GM12878 (cell line): Measurements from ENCODE around the gene TOMM5. TPM values are rescaled to one million over a fixed set of nuclear protein-coding genes. Genes with fewer than 3 reads are reported as not detected.

Source experiments
- ATAC-seq: fragments of 200-7000 bp; cut with Tn5 transposase; 3 replicates; pipeline ENCODE4 v1.9.1; 2020; ENCODE audit warnings: mild to moderate bottlenecking, moderate library complexity
- BruUV-seq: library from RNA; stranded (reverse); fragments of 400-500 nt; replicated peaks from 2 replicates; lab custom pipeline; 2021; lab: Mats Ljungman, UMichigan
- CTCF ChIA-PET: fragments of 300-600 bp; sonication (Branson Sonifier 250); formaldehyde crosslinking; extraction: SDS; loops from one replicate; lab custom pipeline; 2021; ENCODE audit warnings: inconsistent platforms; lab: Yijun Ruan, JAX
- POLR2A ChIA-PET: fragments of 350-600 bp; formaldehyde crosslinking; extraction: SDS; loops from one replicate; lab custom pipeline; 2021; ENCODE audit warnings: inconsistent platforms; lab: Charles Lee
- RAD21 ChIA-PET: fragments of 300-600 bp; sonication (Branson Sonifier 250); formaldehyde crosslinking; loops from one replicate; lab custom pipeline; 2023; ENCODE audit warnings: antibody characterized with exemption; ENCODE audit not compliant: unreplicated experiment; lab: Charles Lee
- SMC1A ChIA-PET: fragments of 300-600 bp; sonication (Branson Sonifier 250); formaldehyde crosslinking; loops from one replicate; lab custom pipeline; 2023; ENCODE audit not compliant: unreplicated experiment, uncharacterized antibody; lab: Charles Lee
- DNase-seq: peaks from one replicate; pipeline ENCODE4 v3.0.0-alpha.2; 2011; ENCODE audit warnings: low read depth, low spot score
- FAIRE-seq: peaks from 3 replicates; lab custom pipeline; 2011; peaks lifted over from hg19 to GRCh38; lab: Jason Lieb, UNC
- H2AFZ ChIP-seq: 2 replicates; pipeline ENCODE4 v1.6.0; 2011; ENCODE audit warnings: low read depth, low read length, control low read depth; ENCODE audit not compliant: control insufficient read depth
- H3K27ac ChIP-seq: 2 replicates; pipeline ENCODE4 v1.5.1; 2011; ENCODE audit warnings: control low read depth; ENCODE audit not compliant: control insufficient read depth, insufficient read depth
- H3K27me3 ChIP-seq, 2 experiments: replicated peaks in 1 of 2; 2 replicates each; pipeline versions ENCODE4 v1.6.0 to v1.6.1; 2011; ENCODE audit warnings: low read length in 1 of 2; ENCODE audit not compliant: control insufficient read depth in 2 of 2, insufficient read depth in 2 of 2
- H3K36me3 ChIP-seq, 2 experiments: 2 replicates each; pipeline ENCODE4 v1.5.1; 2011; ENCODE audit warnings: low read length in 1 of 2; ENCODE audit not compliant: control insufficient read depth in 2 of 2, insufficient read depth in 2 of 2
- H3K4me1 ChIP-seq: 2 replicates; pipeline ENCODE4 v1.6.1; 2011; ENCODE audit warnings: mild to moderate bottlenecking, low read length, moderate library complexity, mixed read lengths; ENCODE audit not compliant: control insufficient read depth, insufficient read depth
- H3K4me2 ChIP-seq: 2 replicates; pipeline ENCODE4 v1.6.0; 2011; ENCODE audit warnings: control low read depth; ENCODE audit not compliant: control insufficient read depth, insufficient read depth
- H3K4me3 ChIP-seq: fragments of 200-600 bp; sonication (generic); 2 replicates; pipeline ENCODE4 v1.5.1; 2016
- H3K79me2 ChIP-seq: 2 replicates; pipeline ENCODE4 v1.6.0; 2011; ENCODE audit warnings: low read length; ENCODE audit not compliant: control insufficient read depth, insufficient read depth
- H3K9ac ChIP-seq: 2 replicates; pipeline ENCODE4 v1.8.0; 2011; ENCODE audit warnings: low read length, control low read depth, mixed read lengths; ENCODE audit not compliant: control insufficient read depth, insufficient read depth
- H3K9me3 ChIP-seq: replicated peaks from 3 replicates; pipeline ENCODE4 v1.5.1; 2011; ENCODE audit warnings: mild to moderate bottlenecking, low read length; ENCODE audit not compliant: control insufficient read depth, insufficient read depth
- H4K20me1 ChIP-seq: 2 replicates; pipeline ENCODE4 v1.6.0; 2011; ENCODE audit not compliant: control insufficient read depth, insufficient read depth
- CBFB ChIP-seq: IDR thresholded peaks from 2 replicates; pipeline ENCODE4 v1.6.1; 2016; ENCODE audit warnings: antibody characterized with exemption, low read depth
- E2F8 ChIP-seq: fragments of 450-650 bp; IDR thresholded peaks from 2 replicates; pipeline ENCODE4 v1.6.1; 2018; ENCODE audit warnings: mild to moderate bottlenecking, low read depth, moderate library complexity; ENCODE audit not compliant: partially characterized antibody
- EP300 ChIP-seq, 2 experiments: fragments of 150-350 bp in 1 of 2; IDR thresholded peaks; 2 replicates each; pipeline ENCODE4 v1.6.1; 2011 to 2012; ENCODE audit warnings: low read depth in 2 of 2, low read length in 2 of 2, borderline replicate concordance in 1 of 2, improper control_type of control experiment in 1 of 2, inconsistent platforms in 1 of 2; ENCODE audit not compliant: control insufficient read depth in 1 of 2
- FOS ChIP-seq: IDR thresholded peaks from 3 replicates; pipeline ENCODE4 v1.6.1; 2011; ENCODE audit warnings: borderline replicate concordance; ENCODE audit not compliant: insufficient read length; ENCODE audit errors: extremely low read depth
- GABPA ChIP-seq: IDR thresholded peaks from 2 replicates; pipeline ENCODE4 v1.6.1; 2014; ENCODE audit warnings: antibody characterized with exemption, low read depth, mild to moderate bottlenecking, inconsistent platforms
- HDAC2 ChIP-seq: fragments of 200-600 bp; sonication (generic); IDR thresholded peaks from 2 replicates; pipeline ENCODE4 v1.6.1; 2017
- MYC ChIP-seq: IDR thresholded peaks from 2 replicates; pipeline ENCODE4 v1.6.1; 2011; ENCODE audit warnings: mild to moderate bottlenecking, low read length, moderate library complexity, inconsistent platforms; ENCODE audit not compliant: insufficient read depth, insufficient replicate concordance, insufficient read length, severe bottlenecking
- NFIC ChIP-seq: IDR thresholded peaks from 2 replicates; pipeline ENCODE4 v1.6.1; 2012; ENCODE audit warnings: low read depth, mild to moderate bottlenecking, inconsistent platforms, low read length, moderate library complexity
- PAX8 ChIP-seq: fragments of 450-650 bp; IDR thresholded peaks from 2 replicates; pipeline ENCODE4 v1.6.1; 2017; ENCODE audit warnings: mild to moderate bottlenecking, moderate library complexity
- PML ChIP-seq: IDR thresholded peaks from 2 replicates; pipeline ENCODE4 v1.6.1; 2012; ENCODE audit warnings: low read length, inconsistent platforms
- POLR2AphosphoS2 ChIP-seq: IDR thresholded peaks from 2 replicates; pipeline ENCODE4 v1.6.1; 2011; ENCODE audit warnings: low read depth, mild to moderate bottlenecking, low read length, improper control_type of control experiment, moderate library complexity
- SKIL ChIP-seq: fragments of 450-650 bp; IDR thresholded peaks from 2 replicates; pipeline ENCODE4 v1.6.1; 2017; ENCODE audit warnings: mild to moderate bottlenecking, low read depth, inconsistent platforms; ENCODE audit not compliant: poor library complexity, severe bottlenecking
- SMAD1 ChIP-seq: fragments of 450-650 bp; IDR thresholded peaks from 2 replicates; pipeline ENCODE4 v1.6.1; 2018; ENCODE audit warnings: mild to moderate bottlenecking, low read depth; ENCODE audit not compliant: partially characterized antibody
- SREBF2 ChIP-seq: IDR thresholded peaks from 2 replicates; pipeline ENCODE4 v1.6.1; 2012; ENCODE audit warnings: mild to moderate bottlenecking, low read length
- WGBS: methylation state at CpG from one replicate; pipeline ENCODE4 v1.1.6; 2016; ENCODE audit warnings: low lambda C conversion rate; ENCODE audit not compliant: insufficient replicate concordance, insufficient coverage; ENCODE audit errors: missing lambda C conversion rate; 5-methylcytosine and 5-hydroxymethylcytosine counted together
- in situ Hi-C: fragments of 300-500 bp; cut with MboI; formaldehyde crosslinking; loops from 9 replicates; pipeline ENCODE4 v1.14.3; 2018; ENCODE audit warnings: mixed read lengths
- intact Hi-C: fragments of 100-400 bp; cut with micrococcal nuclease; formaldehyde crosslinking; loops from one replicate; pipeline ENCODE4 v1.14.2; 2022; ENCODE audit not compliant: unreplicated experiment
- polyA plus RNA-seq, 11 experiments: library from polyadenylated mRNA; depleted of rRNA in 4 of 11; unstranded in 6 of 11; stranded (reverse) in 5 of 11; fragments of >200 nt; fragmentation: Nextera tagmentation in 4 of 11; fragmentation: Illumina TruSeq in 1 of 11; extraction: Ambion mirVana in 4 of 11; extraction: Trizol in 1 of 11; gene quantifications; 1 replicate in 1 of 11; 2 replicates in 10 of 11; pipeline versions ENCODE4 v1.2.1 to v1.2.3, GENCODE V29; 2011 to 2016; ENCODE audit warnings: inconsistent platforms in 2 of 11, missing spikeins in 2 of 11, low read depth in 1 of 11
- total RNA-seq, 4 experiments: library from RNA; depleted of rRNA in 3 of 4; stranded (reverse); fragments of >200 nt in 3 of 4; fragmentation: Illumina TruSeq in 1 of 4; extraction: Trizol in 1 of 4; gene quantifications; 2 replicates each; pipeline versions ENCODE4 v1.2.1 to v1.2.3, GENCODE V29; 2013 to 2021
- TF ChIP-seq, protein P1 (sequence below): IDR thresholded peaks from 2 replicates; pipeline ENCODE4 v1.6.1; 2011; ENCODE audit warnings: mild to moderate bottlenecking, low read depth, low read length, moderate library complexity; ENCODE audit not compliant: insufficient replicate concordance
- TF ChIP-seq, protein P2 (sequence below): IDR thresholded peaks from 2 replicates; pipeline ENCODE4 v1.6.1; 2011; ENCODE audit warnings: low read depth, mild to moderate bottlenecking, low read length, moderate library complexity, borderline replicate concordance; ENCODE audit errors: extremely low read depth

Gene TOMM5
- total and polyA plus RNA-seq, 10 of the 15 experiments (the other 5 are each of a cell fraction or from before 2014, with no cell fraction given), result 152 to 1,143 (median 351) TPM

DNA sequence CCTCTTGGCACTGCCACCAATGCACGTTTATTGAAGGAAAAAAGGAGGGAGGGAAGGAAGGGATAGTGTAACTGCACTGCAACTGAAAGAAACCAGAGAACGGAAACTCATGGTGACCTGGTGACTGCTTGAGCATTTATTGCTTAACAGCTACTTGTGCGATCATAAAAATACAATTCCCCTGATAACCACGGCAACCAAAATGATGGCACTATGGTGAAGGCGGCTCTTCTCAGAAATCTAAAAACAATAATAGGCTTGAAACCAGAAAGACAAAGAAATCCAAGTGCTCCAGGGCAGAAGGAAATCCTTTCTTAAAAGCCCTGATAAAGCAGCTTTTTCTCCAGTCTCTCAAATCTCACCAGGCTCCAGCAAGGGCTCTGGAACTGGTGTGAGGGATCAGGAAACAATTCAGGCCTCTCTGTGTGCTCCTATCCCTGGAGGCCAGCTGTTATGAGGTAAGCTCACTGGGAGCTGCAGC lies 18.1 kb downstream of the TOMM5 start:
- Histone ChIP-seq H3K4me1 (peaks cover 5% of the 10 kb centered on the region), H3K9me3 (no peaks in the 10 kb centered on the region), H3K4me2 (peak overlapping the region; percentile 90), H2AFZ (no peak overlapping the region), H3K79me2 (peaks cover 21% of the 10 kb centered on the region), H3K36me3 (0 out of 4 replicates have a peak, but pooled peaks cover 0 to 3% of the 10 kb centered on the region in 2 experiments), H4K20me1 (no peaks in the 10 kb centered on the region), H3K4me3 (no peak overlapping the region), H3K9ac (no peak overlapping the region), H3K27me3 (no peaks in the 10 kb centered on the region), H3K27ac (no peak overlapping the region)
- DNase-seq, result no peak
- no peak for FAIRE-seq
- in situ Hi-C loops, result no loop called here
- no TSS peak for BruUV-seq
- RAD21 ChIA-PET, result interaction anchor here (0.8 to 4.1 kb wide), 4 partner anchors 8 to 94 kb away, joined by 4 to 27 read pairs (median 19); partner anchors contain the start of genes POLR1E and TOMM5
- no peak for ATAC-seq
- WGBS, result 85% methylated on average over 5 of the region's 5 CpGs
- POLR2A ChIA-PET, result interaction anchor here (0.5 to 6.5 kb wide), 6 partner anchors 8 to 158 kb away, joined by 3 to 54 read pairs (median 6); partner anchors contain the start of genes TOMM5 and ZBTB5
- CTCF ChIA-PET, result interaction anchor here (0.7 to 7.8 kb wide), 8 partner anchors 9 to 579 kb away, joined by 3 to 55 read pairs (median 4); partner anchors contain the start of gene TOMM5
- intact Hi-C loops, result loop anchor here (10.0 kb wide), 1 partner anchor 549 kb away; no protein-coding TSS in a partner anchor
- SMC1A ChIA-PET, result interaction anchor here (0.5 to 8.1 kb wide), 9 partner anchors 8 to 302 kb away, joined by 3 to 60 read pairs (median 7); partner anchors contain the start of genes POLR1E and TOMM5
- TF ChIP-seq NFIC (no peak), PAX8 (no peak), HDAC2 (no peak), SKIL (no peak), GABPA (no peak), SMAD1 (no peak), CBFB (no peak), PML (no peak), E2F8 (no peak), MYC (no peak), POLR2AphosphoS2 (no peak), FOS (no peak), SREBF2 (no peak), EP300 (IDR thresholded peaks at IDR 0.05; ENCODE audit: borderline replicate concordance in 1 of 2, control insufficient read depth in 1 of 2, low read depth in 2 of 2, low read length in 2 of 2) (no peak)
- TF ChIP-seq, protein P1, sequence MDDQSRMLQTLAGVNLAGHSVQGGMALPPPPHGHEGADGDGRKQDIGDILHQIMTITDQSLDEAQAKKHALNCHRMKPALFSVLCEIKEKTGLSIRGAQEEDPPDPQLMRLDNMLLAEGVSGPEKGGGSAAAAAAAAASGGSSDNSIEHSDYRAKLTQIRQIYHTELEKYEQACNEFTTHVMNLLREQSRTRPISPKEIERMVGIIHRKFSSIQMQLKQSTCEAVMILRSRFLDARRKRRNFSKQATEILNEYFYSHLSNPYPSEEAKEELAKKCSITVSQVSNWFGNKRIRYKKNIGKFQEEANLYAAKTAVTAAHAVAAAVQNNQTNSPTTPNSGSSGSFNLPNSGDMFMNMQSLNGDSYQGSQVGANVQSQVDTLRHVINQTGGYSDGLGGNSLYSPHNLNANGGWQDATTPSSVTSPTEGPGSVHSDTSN, result no peak
- TF ChIP-seq, protein P2, sequence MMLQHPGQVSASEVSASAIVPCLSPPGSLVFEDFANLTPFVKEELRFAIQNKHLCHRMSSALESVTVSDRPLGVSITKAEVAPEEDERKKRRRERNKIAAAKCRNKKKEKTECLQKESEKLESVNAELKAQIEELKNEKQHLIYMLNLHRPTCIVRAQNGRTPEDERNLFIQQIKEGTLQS, result no peak
